Measurements from ENCODE around the gene CREB5. TPM values are rescaled to one million over a fixed set of nuclear protein-coding genes. Genes with fewer than 3 reads are reported as not detected.
"Not testable (repeated sequence)": the region's sequence is repeated elsewhere in the genome, so short reads cannot be mapped to it uniquely, and the experiment has no call there.

CREB5 gene
- total RNA-seq, 1 experiment from 2014 or later = 0.49 TPM

GRCh38 chr7:28823582-28823981 is 411.3 kb downstream of the CREB5 start:
- no peaks in the 10 kb centered on the region for H3K9me2 ChIP-seq (ENCODE audit: insufficient read depth)
- no peak overlapping the region for H2AFZ ChIP-seq (ENCODE audit: low read depth, low read length, poor library complexity, severe bottlenecking)
- H3K4me3 ChIP-seq (replicated peaks in 1 of 2; ENCODE audit: low read depth in 1 of 2, low read length in 2 of 2) = no peak overlapping the region
- no peaks in the 10 kb centered on the region for H4K20me1 ChIP-seq (ENCODE audit: insufficient read depth)
- H3K36me3 ChIP-seq (ENCODE audit: control insufficient read depth in 1 of 2, insufficient read depth in 2 of 2, low read length in 2 of 2) = no peaks in the 10 kb centered on the region
- no peaks in the 10 kb centered on the region for H3K79me2 ChIP-seq (ENCODE audit: insufficient read depth, low read length)
- no TSS peak for BruUV-seq (replicated peaks)
- intact Hi-C loops (cut with micrococcal nuclease) = no loop called here
- ATAC-seq = no peak
- no peak overlapping the region for H3K9ac ChIP-seq (ENCODE audit: low read length)
- no peak for DNase-seq (ENCODE audit: low read depth, low spot score)
- H3K9me3 ChIP-seq (ENCODE audit: control insufficient read depth in 1 of 2, insufficient read depth in 1 of 2, low read depth in 1 of 2, low read length in 2 of 2) = no peaks in the 10 kb centered on the region
- no peaks in the 10 kb centered on the region for H3K27me3 ChIP-seq (ENCODE audit: insufficient read depth, low read length)
- H3K27ac ChIP-seq (ENCODE audit: low read depth, low read length) = no peak overlapping the region
- no peaks in the 10 kb centered on the region for H3K4me1 ChIP-seq (ENCODE audit: control insufficient read depth in 1 of 2, insufficient read depth in 2 of 2, low read length in 2 of 2)
- H3K4me2 ChIP-seq (ENCODE audit: low read length) = no peak overlapping the region
- TF ChIP-seq EZH2phosphoT487 (IDR thresholded peaks at IDR 0.05; ENCODE audit: borderline replicate concordance) (no peak), ZFX (IDR thresholded peaks at IDR 0.05) (no peak), SP1 (IDR thresholded peaks at IDR 0.05; ENCODE audit: low read depth) (no peak), CEBPB (IDR thresholded peaks at IDR 0.05; ENCODE audit: low read depth) (no peak), POLR2A (IDR thresholded peaks at IDR 0.05; ENCODE audit: borderline replicate concordance, extremely low read depth, insufficient read depth, insufficient read length) (no peak), SRF (IDR thresholded peaks at IDR 0.05; ENCODE audit: low read depth) (no peak), ZNF274 (IDR thresholded peaks at IDR 0.05; ENCODE audit: low read depth, low read length) (no peak), REST (IDR thresholded peaks at IDR 0.05; ENCODE audit: low read depth) (no peak), YY1 (IDR thresholded peaks at IDR 0.05; ENCODE audit: extremely low read depth, insufficient replicate concordance, low read depth, low read length) (no peak), CBX3 (IDR thresholded peaks at IDR 0.05; ENCODE audit: low read depth) (no peak), FOSL1 (IDR thresholded peaks at IDR 0.05; ENCODE audit: low read depth) (no peak), ZBTB33 (IDR thresholded peaks at IDR 0.05; ENCODE audit: extremely low read depth, insufficient replicate concordance, low read length) (no peak)
- TF ChIP-seq, protein P1, sequence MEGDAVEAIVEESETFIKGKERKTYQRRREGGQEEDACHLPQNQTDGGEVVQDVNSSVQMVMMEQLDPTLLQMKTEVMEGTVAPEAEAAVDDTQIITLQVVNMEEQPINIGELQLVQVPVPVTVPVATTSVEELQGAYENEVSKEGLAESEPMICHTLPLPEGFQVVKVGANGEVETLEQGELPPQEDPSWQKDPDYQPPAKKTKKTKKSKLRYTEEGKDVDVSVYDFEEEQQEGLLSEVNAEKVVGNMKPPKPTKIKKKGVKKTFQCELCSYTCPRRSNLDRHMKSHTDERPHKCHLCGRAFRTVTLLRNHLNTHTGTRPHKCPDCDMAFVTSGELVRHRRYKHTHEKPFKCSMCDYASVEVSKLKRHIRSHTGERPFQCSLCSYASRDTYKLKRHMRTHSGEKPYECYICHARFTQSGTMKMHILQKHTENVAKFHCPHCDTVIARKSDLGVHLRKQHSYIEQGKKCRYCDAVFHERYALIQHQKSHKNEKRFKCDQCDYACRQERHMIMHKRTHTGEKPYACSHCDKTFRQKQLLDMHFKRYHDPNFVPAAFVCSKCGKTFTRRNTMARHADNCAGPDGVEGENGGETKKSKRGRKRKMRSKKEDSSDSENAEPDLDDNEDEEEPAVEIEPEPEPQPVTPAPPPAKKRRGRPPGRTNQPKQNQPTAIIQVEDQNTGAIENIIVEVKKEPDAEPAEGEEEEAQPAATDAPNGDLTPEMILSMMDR (IDR thresholded peaks at IDR 0.05 in 2 of 3, conservative IDR thresholded peaks at IDR 0.05 in 1 of 3; ENCODE audit: borderline replicate concordance in 1 of 3, insufficient read depth in 1 of 3, low read depth in 2 of 3, low read length in 2 of 3) = no peak
- ChIA-PET RAD21 (ENCODE audit: low non-redundant PET in 1 of 2, low total read pairs in 2 of 2, uncharacterized antibody in 2 of 2, unreplicated experiment in 2 of 2) (no interaction called here), CTCF (no interaction called here), POLR2A (no interaction called here)

DNA sequence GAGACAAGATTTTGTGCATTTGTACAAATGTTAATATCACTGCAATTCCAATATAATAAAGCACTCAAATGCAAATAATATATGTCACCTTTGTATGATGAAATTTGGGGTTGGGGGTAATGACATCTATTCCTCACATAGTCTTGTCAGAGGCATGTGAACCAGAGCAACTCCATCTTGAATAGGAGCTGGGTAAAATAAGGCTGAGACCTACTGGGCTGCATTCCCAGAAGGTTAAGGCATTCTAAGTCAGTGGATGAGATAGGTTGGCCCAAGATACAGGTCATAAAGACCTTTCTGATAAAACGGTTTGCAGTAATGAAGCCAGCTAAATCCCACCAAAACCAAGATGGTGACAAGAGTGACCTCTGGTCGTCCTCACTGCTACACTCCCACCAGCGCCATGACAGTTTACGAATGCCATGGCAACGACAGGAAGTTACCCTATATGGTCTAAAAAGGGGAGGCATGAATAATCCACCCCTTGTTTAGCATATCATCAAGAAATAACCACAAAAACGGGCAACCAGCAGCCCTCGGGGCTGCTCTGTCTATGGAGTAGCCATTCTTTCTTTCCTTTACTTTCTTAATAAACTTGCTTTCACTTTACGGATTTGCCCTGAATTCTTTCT is 413.6 kb downstream of the CREB5 start:
- H3K9ac ChIP-seq (ENCODE audit: low read length); BruUV-seq (replicated peaks); H2AFZ ChIP-seq (ENCODE audit: low read depth, low read length, poor library complexity, severe bottlenecking); H3K27ac ChIP-seq (ENCODE audit: low read depth, low read length); H3K79me2 ChIP-seq (ENCODE audit: insufficient read depth, low read length); H3K27me3 ChIP-seq (ENCODE audit: insufficient read depth, low read length); H3K9me3 ChIP-seq (ENCODE audit: control insufficient read depth in 1 of 2, insufficient read depth in 1 of 2, low read depth in 1 of 2, low read length in 2 of 2); H3K36me3 ChIP-seq (ENCODE audit: control insufficient read depth in 1 of 2, insufficient read depth in 2 of 2, low read length in 2 of 2); POLR2A ChIA-PET; CTCF ChIA-PET; DNase-seq (ENCODE audit: low read depth, low spot score); RAD21 ChIA-PET (ENCODE audit: low non-redundant PET in 1 of 2, low total read pairs in 2 of 2, uncharacterized antibody in 2 of 2, unreplicated experiment in 2 of 2); H3K4me2 ChIP-seq (ENCODE audit: low read length); H3K9me2 ChIP-seq (ENCODE audit: insufficient read depth); H3K4me1 ChIP-seq (ENCODE audit: control insufficient read depth in 1 of 2, insufficient read depth in 2 of 2, low read length in 2 of 2); ATAC-seq; H3K4me3 ChIP-seq (replicated peaks in 1 of 2; ENCODE audit: low read depth in 1 of 2, low read length in 2 of 2); H4K20me1 ChIP-seq (ENCODE audit: insufficient read depth); intact Hi-C loops (cut with micrococcal nuclease): not testable (repeated sequence)
